ENCODE data around the gene CCDC24. TPM values are rescaled to one million over a fixed set of nuclear protein-coding genes. Genes with fewer than 3 reads are reported as not detected.

Gene CCDC24
- total RNA-seq, 1 experiment from 2014 or later, result 11.8 TPM

GRCh38 chr1:43987159-43987902 is 4.1 kb upstream of the CCDC24 start:
- H2AFZ ChIP-seq (ENCODE audit: low read length), result no peak overlapping the region
- H3K9ac ChIP-seq (ENCODE audit: extremely low read depth, insufficient read length, low read length), result no peak overlapping the region
- H3K27ac ChIP-seq (ENCODE audit: insufficient read length, low read depth, low read length), result no peak overlapping the region
- no peak overlapping the region for H4K91ac ChIP-seq (ENCODE audit: insufficient read length, low read depth, low read length)
- WGBS (ENCODE audit: extremely low coverage, insufficient read length, low lambda C conversion rate), result no CpG with 5 or more reads among the region's 6 CpGs
- H2BK12ac ChIP-seq (ENCODE audit: insufficient read length, low read depth, low read length), result no peak overlapping the region
- no peaks in the 10 kb centered on the region for H3K9me3 ChIP-seq (ENCODE audit: control insufficient read depth, low read depth, low read length)
- no peak overlapping the region for H3K4me2 ChIP-seq (ENCODE audit: insufficient read depth, insufficient read length, low read length)
- H3K27me3 Mint-ChIP-seq (ENCODE audit: low read depth), result peaks cover 3% of the 10 kb centered on the region
- no peak for TF ChIP-seq CTCF (conservative IDR thresholded peaks at IDR 0.05)
- H3K36me3 Mint-ChIP-seq (ENCODE audit: insufficient read depth in 1 of 3, low read depth in 3 of 3), result peaks cover 13 to 46% (median 36%) of the 10 kb centered on the region in 3 experiments; a peak in 6 of 7 replicates
- H3K56ac ChIP-seq (ENCODE audit: insufficient read length, low read depth, low read length), result no peak overlapping the region
- no peak overlapping the region for H3K4me3 Mint-ChIP-seq
- H3K4me1 ChIP-seq (ENCODE audit: insufficient read depth, low read length), result no peaks in the 10 kb centered on the region
- H3K23me2 ChIP-seq (ENCODE audit: insufficient read length, low read depth, low read length, poor library complexity, severe bottlenecking), result peaks cover 10% of the 10 kb centered on the region
- no peak overlapping the region for H2BK15ac ChIP-seq (ENCODE audit: low read depth, low read length)
- no peaks in the 10 kb centered on the region for H3K9me3 Mint-ChIP-seq
- no peak overlapping the region for H2BK20ac ChIP-seq (ENCODE audit: low read depth, low read length, poor library complexity, severe bottlenecking)
- H3K4ac ChIP-seq (ENCODE audit: low read depth, low read length), result no peak overlapping the region
- H3K27me3 ChIP-seq (ENCODE audit: insufficient read depth, low read length), result no peaks in the 10 kb centered on the region
- H3K23ac ChIP-seq (ENCODE audit: insufficient read length, low read depth, low read length), result no peak overlapping the region
- no peak overlapping the region for H3K14ac ChIP-seq (ENCODE audit: insufficient read depth, low read length)
- no peak overlapping the region for H3K18ac ChIP-seq (ENCODE audit: insufficient read length, low read depth, low read length)
- no peak overlapping the region for H4K8ac ChIP-seq (replicated peaks; ENCODE audit: insufficient read length, low read depth, low read length)
- H2BK5ac ChIP-seq (ENCODE audit: insufficient read length, low read length), result no peak overlapping the region
- no peak overlapping the region for H2BK120ac ChIP-seq (ENCODE audit: low read depth, low read length, poor library complexity, severe bottlenecking)
- no peaks in the 10 kb centered on the region for H3K79me1 ChIP-seq (ENCODE audit: insufficient read depth, low read depth, low read length, poor library complexity, severe bottlenecking)
- H3K4me1 Mint-ChIP-seq, result peaks cover 6 to 8% of the 10 kb centered on the region in 2 experiments
- H3T11ph ChIP-seq (ENCODE audit: low read length), result no peak overlapping the region
- no peak overlapping the region for H2AK5ac ChIP-seq (ENCODE audit: insufficient read length, low read length)
- no peak overlapping the region; a peak in 1 of 7 replicates for H3K27ac Mint-ChIP-seq
- no peak for DNase-seq
- H4K20me1 ChIP-seq (ENCODE audit: control insufficient read depth, insufficient read depth, insufficient read length), result no peaks in the 10 kb centered on the region
- H3K79me2 ChIP-seq (ENCODE audit: insufficient read depth, low read length), result no peaks in the 10 kb centered on the region; the same call in 1 of the 2 replicates
- H4K5ac ChIP-seq (ENCODE audit: insufficient read length, low read depth, low read length), result no peak overlapping the region

Data from H9 (cell line).